ENCODE data around the gene NFIA. TPM values are rescaled to one million over a fixed set of nuclear protein-coding genes. Genes with fewer than 3 reads are reported as not detected.

Gene NFIA
- total RNA-seq, 1 experiment from 2014 or later: 12.7 TPM

DNA sequence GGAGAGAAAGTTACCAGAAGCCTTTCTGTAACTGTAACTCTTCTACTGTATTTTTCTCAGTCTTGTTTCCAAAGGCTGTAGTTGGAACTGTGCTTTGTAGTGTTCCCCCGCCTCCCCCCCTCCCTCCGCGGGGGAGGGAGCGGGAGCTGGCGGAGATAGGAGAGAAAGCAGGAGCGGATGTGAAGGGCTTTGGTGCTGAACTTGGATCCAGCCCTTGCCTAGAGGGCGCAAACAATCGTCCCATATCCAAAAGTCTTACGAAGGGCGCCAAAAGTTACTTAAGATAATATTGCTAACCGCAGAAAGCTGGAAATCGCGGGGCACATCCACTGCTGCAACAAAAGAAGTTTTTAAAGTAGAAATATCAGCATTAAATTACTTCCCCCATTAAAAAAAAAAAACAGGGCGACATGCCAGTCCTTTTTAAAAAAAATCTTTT lies 2.4 kb upstream of the NFIA start:
- ChIA-PET POLR2A (ENCODE audit: unreplicated experiment) (interaction anchor here (0.7 kb wide), 1 partner anchor 509 kb away, joined by 3 read pairs; no protein-coding TSS in a partner anchor), CTCF (interaction anchor here (0.6 kb wide), 1 partner anchor 15 kb away, joined by 3 read pairs; no protein-coding TSS in a partner anchor)
- peak overlapping the region; percentile 93 for H3K4me2 ChIP-seq (ENCODE audit: low read length)

GRCh38 chr1:61080413-61081143 lies 1.8 kb upstream of the NFIA start:
- no peaks in the 10 kb centered on the region for H3K36me3 ChIP-seq (ENCODE audit: low read depth, low read length)
- H3F3A ChIP-seq (ENCODE audit: low read length, unreplicated experiment): no peaks in the 10 kb centered on the region
- CTCF ChIA-PET: interaction anchor here (0.6 kb wide), 1 partner anchor 15 kb away, joined by 3 read pairs; no protein-coding TSS in a partner anchor
- peak overlapping the region; percentile 26; the same call in 1 of the 2 replicates for H3K9ac ChIP-seq (ENCODE audit: low read length)
- POLR2A ChIA-PET (ENCODE audit: unreplicated experiment): interaction anchor here (0.7 kb wide), 1 partner anchor 508 kb away, joined by 3 read pairs; no protein-coding TSS in a partner anchor
- peak overlapping the region; percentile 93 for H3K4me2 ChIP-seq (ENCODE audit: low read length)
- H3K27ac ChIP-seq (ENCODE audit: low read length): peak overlapping the region; percentile 27
- no peaks in the 10 kb centered on the region for H3K27me3 ChIP-seq (ENCODE audit: low read length)
- TF ChIP-seq, protein P1, sequence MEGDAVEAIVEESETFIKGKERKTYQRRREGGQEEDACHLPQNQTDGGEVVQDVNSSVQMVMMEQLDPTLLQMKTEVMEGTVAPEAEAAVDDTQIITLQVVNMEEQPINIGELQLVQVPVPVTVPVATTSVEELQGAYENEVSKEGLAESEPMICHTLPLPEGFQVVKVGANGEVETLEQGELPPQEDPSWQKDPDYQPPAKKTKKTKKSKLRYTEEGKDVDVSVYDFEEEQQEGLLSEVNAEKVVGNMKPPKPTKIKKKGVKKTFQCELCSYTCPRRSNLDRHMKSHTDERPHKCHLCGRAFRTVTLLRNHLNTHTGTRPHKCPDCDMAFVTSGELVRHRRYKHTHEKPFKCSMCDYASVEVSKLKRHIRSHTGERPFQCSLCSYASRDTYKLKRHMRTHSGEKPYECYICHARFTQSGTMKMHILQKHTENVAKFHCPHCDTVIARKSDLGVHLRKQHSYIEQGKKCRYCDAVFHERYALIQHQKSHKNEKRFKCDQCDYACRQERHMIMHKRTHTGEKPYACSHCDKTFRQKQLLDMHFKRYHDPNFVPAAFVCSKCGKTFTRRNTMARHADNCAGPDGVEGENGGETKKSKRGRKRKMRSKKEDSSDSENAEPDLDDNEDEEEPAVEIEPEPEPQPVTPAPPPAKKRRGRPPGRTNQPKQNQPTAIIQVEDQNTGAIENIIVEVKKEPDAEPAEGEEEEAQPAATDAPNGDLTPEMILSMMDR (conservative IDR thresholded peaks at IDR 0.05; ENCODE audit: low read depth, low read length): no peak
- no peak for TF ChIP-seq EZH2 (IDR thresholded peaks at IDR 0.05; ENCODE audit: low read length, unreplicated experiment)
- no peak for TF ChIP-seq EZH2phosphoT487 (IDR thresholded peaks at IDR 0.05; ENCODE audit: borderline replicate concordance, low read length)
- ATAC-seq (no peak), DNase-seq (no peak)
- H2AFZ ChIP-seq (ENCODE audit: low read length): peak overlapping the region; percentile 78
- H3K9me3 ChIP-seq (ENCODE audit: low read length): no peaks in the 10 kb centered on the region
- BruUV-seq (replicated peaks): no TSS peak
- peaks cover 58% of the 10 kb centered on the region for H3K4me1 ChIP-seq (ENCODE audit: insufficient read depth, low read length)
- intact Hi-C loops (cut with micrococcal nuclease): loop anchor here (10.0 kb wide), 1 partner anchor 134 kb away; no protein-coding TSS in a partner anchor
- H3K79me2 ChIP-seq (ENCODE audit: low read length): peaks cover 26% of the 10 kb centered on the region
- H4K20me1 ChIP-seq (ENCODE audit: low read length): no peaks in the 10 kb centered on the region
- peak overlapping the region; percentile 76 for H3K4me3 ChIP-seq (ENCODE audit: low read length)
- H3K9me2 ChIP-seq (replicated peaks; ENCODE audit: low read length): no peaks in the 10 kb centered on the region

More for the DNA sequence above, 2.4 kb upstream of the NFIA start:
- H3K9me2 ChIP-seq (replicated peaks; ENCODE audit: low read length): no peaks in the 10 kb centered on the region
- peak overlapping the region; percentile 76 for H3K4me3 ChIP-seq (ENCODE audit: low read length)
- peak; percentile 85 for DNase-seq
- TF ChIP-seq EZH2 (IDR thresholded peaks at IDR 0.05; ENCODE audit: low read length, unreplicated experiment) (no peak), EZH2phosphoT487 (IDR thresholded peaks at IDR 0.05; ENCODE audit: borderline replicate concordance, low read length) (no peak)
- TF ChIP-seq, protein P1 (conservative IDR thresholded peaks at IDR 0.05; ENCODE audit: low read depth, low read length): peak; percentile 63
- peaks cover 51% of the 10 kb centered on the region for H3K4me1 ChIP-seq (ENCODE audit: insufficient read depth, low read length)
- H2AFZ ChIP-seq (ENCODE audit: low read length): peak overlapping the region; percentile 78
- H3K36me3 ChIP-seq (ENCODE audit: low read depth, low read length): no peaks in the 10 kb centered on the region
- no TSS peak for BruUV-seq (replicated peaks)
- peak overlapping the region; percentile 35 for H3K9ac ChIP-seq (ENCODE audit: low read length)
- peaks cover 19% of the 10 kb centered on the region for H3K79me2 ChIP-seq (ENCODE audit: low read length)
- H4K20me1 ChIP-seq (ENCODE audit: low read length): no peaks in the 10 kb centered on the region
- no peaks in the 10 kb centered on the region for H3K27me3 ChIP-seq (ENCODE audit: low read length)
- H3F3A ChIP-seq (ENCODE audit: low read length, unreplicated experiment): no peaks in the 10 kb centered on the region
- intact Hi-C loops (cut with micrococcal nuclease): loop anchor here (10.0 kb wide), 1 partner anchor 135 kb away; no protein-coding TSS in a partner anchor
- peak; percentile 25 for ATAC-seq
- peak overlapping the region; percentile 60 for H3K27ac ChIP-seq (ENCODE audit: low read length)
- no peaks in the 10 kb centered on the region for H3K9me3 ChIP-seq (ENCODE audit: low read length)

Measured in PC-3 (cell line).